Measurements from ENCODE around the gene COL10A1.

The COL10A1 gene

DNA sequence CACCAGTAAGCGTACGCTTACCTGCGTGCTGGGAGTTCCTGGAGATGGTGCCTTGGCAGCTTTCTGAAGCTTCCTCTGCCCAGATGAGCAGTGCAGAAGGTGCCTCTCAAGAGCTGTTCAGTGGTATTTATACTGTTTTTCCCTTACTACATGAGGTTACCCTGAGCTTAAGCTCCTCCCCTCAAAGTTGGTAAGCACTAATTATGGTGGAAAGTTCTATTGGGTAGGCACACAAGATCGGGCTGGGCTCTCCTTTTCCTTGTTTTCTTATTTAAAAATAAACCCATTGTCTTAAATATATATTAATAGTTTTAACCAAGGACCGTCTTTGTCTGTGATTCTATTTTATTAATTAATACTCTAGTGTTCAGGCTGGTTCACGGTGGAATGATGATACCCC, at the start of gene COL10A1:
TSS of gene COL10A1 (minus strand) at position 101 of the 400 bp plus-strand sequence. CDS start 640 bp downstream, outside the sequence.
- no peak for DNase-seq (ENCODE audit: low spot score)

DNA sequence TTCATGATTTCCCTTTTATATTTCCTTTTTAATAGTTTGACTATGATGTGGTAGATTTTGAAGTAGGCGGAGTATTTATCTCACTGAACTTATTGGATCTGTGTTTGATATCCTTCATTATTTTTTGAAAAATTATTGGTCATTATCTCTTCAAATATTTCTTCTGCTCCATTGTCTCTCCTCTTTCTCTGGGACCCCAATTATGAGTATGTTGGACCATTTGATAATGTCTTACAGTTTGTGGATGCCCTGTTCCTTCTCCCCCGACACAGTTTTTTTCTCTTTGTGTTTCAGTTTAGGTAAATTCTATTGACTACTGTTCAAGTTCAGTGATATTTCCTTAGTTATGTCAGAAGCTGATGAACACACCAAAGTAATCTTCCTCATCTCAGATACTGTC, 49.4 kb upstream of the COL10A1 start:
- no peak for DNase-seq (ENCODE audit: low spot score)

DNA sequence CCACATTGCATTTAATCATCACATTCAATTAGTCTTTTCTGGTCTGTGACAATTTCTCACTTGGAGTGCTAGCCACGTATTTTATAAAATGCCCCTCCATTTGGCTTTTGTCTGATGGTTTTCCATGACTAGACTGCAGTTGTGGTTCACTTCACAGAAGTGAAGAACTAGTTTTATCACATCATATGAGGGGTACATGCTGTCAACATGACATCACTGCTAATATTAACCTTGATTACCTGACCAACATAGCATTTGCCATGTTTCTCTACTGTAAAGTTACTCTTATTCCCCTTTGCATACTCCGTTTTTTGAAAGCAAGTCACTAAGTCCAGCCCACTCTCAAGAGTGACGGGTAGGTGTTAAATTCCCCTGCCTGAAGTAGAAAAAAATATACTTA, 48.0 kb upstream of the COL10A1 start:
- no peak for DNase-seq (ENCODE audit: low spot score)

DNA sequence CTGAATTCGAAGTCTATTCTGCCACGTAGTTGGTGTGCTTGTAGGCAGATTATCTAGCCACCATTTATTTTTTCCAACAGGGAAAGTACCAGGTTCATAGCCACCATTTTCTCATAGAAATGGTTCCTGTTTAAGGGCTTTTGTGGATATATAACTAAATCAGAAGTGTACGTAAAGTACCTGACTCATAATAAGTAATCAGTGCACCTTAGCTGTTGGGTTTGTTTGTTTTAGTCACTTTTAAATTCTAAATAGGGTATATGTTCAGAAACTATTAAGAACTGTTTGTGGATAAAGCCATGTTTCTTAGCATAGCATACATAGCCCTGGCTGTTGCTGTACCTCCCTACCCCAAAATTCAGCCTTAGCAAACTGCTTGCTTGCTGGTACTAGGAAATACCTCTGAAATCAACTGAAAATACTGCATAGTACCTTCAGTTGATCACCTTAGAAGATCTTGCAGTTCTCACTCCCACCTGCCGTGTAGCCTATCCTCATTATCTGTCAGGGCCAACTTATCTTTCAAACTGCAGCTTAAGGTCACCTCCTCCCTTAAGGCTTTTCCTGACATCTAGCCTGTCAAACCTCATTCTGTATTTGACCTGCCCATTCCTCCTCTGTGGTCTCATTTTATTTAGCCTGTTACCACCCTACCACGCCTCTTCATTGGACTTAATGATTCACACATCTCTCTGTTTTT, 44.6 kb upstream of the COL10A1 start:
- no peak for DNase-seq (ENCODE audit: low spot score)

DNA sequence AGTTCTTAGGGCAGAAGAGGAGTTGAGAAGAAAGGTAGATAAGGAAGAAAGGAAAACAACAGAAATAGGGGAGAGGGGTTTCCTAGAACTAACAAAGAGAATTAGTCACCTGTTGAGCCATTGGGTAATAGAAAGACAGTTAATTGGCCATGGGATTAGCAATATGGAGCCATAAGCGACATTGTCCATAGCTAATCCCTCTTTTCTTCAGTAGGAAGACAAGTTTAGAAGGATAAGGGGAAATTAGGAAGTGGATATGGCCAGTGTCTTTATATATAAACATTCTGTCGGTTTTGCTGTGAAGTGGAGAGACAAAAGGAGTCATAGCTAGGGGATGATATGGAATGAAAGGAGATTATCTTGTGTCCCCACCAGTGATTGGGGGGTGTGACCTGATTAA, 43.9 kb upstream of the COL10A1 start:
- no peak for DNase-seq (ENCODE audit: low spot score)

DNA sequence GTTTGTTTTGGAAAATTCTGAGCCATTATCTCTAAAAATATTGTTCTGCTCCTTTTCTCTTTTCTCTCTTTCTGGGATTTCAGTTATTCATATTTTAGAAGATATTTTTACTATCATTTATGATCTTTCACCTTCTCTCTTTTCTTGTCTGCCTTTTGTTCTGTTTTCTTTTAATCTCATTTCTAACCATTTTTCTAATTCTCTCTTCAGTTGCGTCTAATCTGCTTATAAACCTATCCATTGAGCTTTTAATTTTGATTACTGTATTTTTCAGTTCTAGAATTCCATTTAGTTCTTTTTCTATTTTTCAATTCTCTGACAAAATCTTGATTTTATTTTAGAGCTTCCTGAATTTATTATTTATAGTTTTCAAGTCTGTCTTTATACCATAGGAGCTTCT, 42.2 kb upstream of the COL10A1 start:
- no peak for DNase-seq (ENCODE audit: low spot score)

DNA sequence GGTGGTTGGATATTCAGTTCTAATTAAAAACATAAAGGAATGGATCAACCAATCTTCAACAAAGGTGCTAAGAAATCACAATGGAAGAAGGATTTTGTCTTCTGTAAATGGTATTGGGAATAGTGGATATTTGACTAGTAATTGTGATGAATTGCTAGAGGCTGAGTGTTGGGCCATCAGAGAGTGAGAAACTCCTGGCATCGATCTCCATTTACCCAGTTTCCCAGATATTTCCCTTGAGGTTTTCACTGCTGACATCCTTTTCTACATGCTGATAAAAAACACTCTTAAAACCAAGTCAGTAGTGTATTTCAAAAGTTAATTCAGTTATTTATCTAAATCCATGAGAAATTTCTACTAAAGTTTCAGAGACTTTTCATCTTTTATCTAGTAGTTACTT, 40.4 kb upstream of the COL10A1 start:
- DNase-seq (ENCODE audit: low spot score): no peak

DNA sequence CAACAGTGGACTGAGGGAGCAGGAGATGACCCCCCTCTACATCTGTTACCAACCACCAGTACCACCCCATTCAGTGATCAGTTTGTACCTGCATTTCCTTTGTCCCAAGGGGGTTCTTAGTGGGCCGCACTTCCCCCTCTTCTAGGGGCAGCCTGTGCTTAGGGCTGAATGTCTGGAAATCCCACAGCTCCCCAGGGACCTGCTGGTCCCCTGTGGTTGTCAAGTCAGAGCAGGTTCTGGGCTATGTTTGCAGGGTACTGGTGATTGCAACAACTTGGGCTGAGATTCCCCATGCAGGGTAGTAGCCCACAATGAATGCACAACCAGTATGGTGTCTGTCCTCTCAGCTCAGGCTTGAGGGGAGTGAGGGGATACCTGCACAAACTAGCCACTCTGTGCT, 39.7 kb upstream of the COL10A1 start:
- no peak for DNase-seq (ENCODE audit: low spot score)

DNA sequence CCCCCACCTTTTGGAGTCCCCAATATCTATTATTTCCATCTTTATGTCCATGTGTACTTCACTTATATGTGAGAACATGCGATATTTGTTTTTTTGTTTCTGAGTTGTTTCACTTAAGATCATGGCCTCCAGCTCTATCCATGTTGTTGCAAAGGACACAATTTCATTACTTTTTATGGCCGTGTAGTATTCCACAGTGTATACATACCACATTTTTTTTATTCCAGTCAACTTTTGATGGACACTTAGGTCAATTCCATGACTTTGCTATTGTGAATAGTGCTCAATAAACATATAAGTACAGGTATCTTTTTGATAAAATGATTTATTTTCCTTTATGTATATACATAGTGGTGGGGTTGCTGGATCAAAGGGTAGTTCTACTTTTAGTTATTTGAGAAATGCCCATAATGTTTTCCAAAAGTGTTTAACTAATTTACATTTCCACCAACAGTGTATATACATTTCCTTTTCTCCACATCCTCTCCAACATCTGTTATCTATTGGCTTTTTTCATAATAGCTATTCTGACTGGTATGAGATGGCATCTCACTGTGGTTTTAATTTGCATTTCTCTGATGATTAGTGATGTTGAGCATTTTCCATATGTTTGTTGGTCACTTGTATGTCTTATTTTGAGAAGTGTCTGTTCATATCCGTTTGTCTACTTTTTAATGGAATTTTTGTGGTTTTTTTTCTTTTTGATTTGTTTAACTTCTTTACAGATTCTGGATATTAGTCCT, 34.0 kb upstream of the COL10A1 start:
- no peak for DNase-seq (ENCODE audit: low spot score)

DNA sequence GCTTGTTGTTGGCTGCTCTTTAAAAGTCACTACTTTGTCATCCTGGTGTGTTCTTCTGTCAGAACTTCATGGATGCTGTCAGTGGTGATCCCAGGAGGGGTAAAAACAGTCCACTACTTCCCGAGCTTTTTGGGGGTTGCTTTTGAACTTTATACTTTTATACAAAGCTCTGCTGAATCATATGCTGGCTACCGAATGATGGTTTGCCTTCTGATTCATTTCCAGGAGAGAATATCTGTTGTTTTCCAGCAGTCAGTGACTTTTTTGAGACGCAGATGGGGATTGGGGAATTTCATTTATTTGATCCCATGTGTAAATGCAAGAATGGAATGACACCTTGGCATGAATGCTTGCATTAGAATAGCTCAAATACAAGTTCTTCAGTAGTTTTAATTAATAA, 32.7 kb upstream of the COL10A1 start:
- DNase-seq (ENCODE audit: low spot score): no peak

DNA sequence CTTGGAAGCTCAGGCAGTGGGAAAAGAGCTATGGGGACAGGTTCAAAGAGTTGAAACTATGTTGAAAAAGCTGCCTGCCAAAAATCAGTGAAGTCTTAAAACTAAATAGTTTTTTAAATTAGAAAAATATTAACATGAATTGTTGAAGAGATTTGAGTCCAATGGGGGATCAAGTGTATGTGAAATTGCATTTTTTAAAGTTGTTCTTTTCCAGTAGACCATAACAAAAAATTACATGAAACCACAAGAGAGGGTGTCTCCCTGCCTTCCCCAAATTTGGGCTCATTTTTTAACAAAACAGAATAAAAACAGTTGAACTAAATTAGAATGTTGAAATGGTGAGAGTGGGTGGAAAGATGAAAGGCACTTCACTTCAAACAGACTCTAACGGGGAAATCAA, 31.5 kb upstream of the COL10A1 start:
- no peak for DNase-seq (ENCODE audit: low spot score)

DNA sequence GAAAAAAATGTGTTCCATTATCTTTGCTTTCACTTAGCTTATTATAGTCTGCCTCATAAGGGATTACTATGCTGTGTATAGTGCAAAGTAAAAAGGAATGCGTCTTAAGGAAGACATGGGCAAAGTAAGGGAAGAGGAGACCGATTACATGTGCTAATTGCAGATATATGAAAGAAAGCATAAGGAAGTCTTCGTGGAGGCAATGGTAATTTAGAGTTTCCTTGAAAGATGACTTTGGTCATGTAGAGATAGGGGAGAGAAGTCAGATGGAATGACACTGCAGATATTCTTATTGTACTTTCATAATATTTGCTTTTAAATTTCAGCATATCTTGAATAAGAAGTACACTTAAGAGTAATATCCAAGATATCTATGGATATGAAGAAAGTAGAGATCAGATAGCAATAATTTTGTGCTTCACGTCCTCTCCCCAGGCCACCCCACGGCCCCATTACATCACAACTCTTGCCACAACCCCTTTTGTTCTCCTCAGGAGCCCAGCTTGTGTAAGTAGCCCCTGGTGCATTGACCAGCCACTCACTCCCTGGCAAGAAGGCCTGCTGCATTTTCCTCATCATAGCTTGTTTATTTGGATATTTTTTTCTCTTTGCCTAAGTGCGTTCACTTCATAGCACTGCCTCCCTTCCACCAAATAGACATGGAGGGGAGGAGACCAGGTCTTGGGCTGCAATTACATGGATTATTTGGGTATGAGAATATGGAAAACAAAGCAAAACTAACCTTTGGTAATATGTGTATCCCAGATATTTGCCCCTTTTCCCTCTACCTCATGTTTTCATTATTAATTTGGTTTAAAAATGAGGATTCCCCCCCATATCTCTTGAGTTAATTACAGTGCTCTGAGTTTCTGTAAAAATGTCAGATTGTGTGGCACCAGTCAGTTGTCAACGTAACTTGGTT, 30.7 kb upstream of the COL10A1 start:
- DNase-seq (ENCODE audit: low spot score): no peak

DNA sequence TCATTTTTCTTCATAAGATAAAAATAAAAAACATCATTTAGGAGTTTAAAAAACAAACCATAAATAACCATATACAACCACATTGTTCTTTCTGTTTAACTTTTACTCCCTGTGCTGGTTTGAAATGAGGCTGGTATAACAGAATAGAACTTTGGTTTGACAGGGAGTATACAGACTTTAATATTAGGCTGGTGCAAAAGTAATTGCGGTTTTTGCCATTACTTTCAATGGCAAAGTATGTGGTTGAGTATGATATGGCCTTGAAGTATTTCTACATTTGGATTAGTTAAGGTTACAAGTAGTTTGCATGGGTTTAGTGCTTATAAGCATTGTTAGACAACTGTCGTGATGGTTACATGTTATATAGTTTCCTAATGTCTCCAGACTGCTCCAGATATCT, 29.0 kb upstream of the COL10A1 start:
- DNase-seq (ENCODE audit: low spot score): no peak

DNA sequence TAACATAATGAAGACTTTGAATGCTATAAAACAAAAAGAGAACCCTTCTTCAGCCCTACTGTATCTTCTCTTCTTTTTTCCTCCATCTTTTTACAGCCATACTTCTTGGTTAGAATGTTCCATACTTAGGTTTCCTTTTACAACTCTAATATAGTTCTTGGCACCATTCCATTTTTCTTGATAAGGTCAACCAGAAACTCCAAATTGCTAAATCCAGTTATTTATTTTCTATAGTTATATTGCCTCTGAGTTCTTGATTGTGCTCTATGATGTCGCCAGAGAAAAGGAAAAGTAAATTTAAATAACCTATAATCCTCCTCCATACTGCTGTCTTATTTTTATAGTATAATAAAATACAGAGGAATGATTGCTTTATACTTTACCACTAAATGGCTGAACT, 26.7 kb upstream of the COL10A1 start:
- DNase-seq (ENCODE audit: low spot score): no peak

DNA sequence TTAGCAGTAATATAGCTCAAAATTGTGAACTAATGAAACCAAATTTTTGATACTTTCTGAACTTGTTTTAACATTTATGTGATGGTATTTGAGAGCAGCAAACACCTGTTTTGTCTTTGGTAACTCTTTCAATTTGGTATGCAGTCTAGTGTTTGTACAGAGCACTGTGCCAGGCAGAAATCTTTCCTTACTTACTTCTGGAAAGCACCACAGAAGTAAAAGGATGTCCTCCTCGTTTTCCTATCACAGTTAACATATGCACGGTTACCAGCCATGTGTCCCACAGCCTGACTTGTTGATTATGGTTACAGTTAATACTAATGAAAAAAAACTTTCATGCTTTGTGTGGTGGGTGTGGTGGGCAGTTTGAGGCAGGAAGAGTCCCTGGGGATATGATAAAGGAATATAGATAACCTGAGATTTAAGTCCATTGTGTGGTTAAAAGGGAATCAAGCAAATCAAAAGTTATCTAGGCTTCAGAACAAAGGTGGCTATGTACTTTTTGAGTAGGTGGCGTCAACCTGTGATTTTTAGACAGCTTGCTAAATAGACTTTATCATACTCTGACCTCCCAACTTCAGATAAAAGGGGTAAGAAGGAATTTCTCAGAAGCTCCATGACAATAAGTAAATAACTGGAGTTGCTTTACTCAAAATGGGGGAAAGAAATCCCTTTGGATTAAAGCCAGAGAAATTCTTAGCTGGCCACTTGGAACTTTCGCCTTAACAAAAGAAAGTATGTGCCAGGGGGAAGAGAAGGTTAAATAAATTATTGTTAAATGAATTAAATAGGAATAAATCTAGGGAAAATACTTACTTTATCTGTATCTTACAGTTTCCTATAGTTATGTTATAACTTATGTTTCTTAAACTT, 20.1 kb upstream of the COL10A1 start:
- no peak for DNase-seq (ENCODE audit: low spot score)

DNA sequence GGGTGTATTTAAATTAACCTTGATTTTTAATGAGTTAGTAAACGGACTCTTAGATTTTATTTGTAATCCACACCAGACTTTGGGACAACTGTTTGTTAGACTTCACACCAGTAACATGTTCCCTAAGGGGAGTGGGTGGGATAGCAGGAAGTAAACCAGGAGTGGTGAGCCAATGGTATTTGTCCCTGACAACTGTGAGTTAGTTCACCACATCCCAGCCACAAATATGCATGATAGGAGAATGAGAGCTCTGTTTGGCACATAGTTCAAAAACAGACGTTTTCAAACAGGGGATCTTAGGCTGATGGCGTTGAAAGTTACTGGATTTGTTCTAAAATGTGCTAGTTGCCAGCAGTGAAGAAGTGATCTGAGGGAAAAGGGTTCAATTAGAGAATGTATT, 18.7 kb upstream of the COL10A1 start:
- no peak for DNase-seq (ENCODE audit: low spot score)

DNA sequence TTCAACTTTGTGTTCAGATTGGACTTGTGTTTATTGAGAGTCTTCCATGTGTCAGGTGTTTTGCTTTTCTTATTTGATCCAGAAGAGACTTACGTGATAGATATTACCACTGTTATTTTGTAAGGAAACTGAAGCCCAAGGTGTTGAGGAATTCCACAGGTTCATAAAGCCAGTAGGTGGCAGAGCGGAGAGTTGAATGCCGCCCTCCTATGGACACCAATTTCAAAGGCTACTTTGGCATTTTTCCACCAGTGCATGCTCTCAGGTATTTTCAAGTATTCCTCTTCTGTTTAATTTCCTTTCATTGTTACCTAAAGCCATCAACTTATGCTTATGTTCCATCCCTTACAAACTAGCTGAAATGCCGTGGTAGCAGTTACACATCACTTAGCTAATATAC, 14.0 kb upstream of the COL10A1 start:
- no peak for DNase-seq (ENCODE audit: low spot score)

DNA sequence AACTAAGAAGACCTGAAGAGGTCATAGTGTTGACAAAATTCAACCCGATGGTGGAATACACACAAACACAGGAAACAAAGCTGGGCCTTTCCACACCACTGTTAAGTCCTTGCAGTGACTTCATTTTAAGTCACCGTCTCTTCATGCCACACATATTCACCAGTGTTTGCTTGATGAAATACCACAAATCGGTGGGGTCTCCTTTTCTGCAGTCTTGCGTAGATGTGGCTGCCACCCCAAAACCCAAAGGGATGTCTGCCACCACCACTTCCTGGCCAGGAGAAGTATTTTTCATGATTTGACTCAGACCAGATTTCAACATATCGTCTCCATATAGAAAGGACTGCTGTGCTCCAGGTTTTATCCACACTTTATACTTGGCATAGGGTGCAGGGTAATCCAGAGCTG, 11.0 kb upstream of the COL10A1 start:
- no peak for DNase-seq (ENCODE audit: low spot score)

DNA sequence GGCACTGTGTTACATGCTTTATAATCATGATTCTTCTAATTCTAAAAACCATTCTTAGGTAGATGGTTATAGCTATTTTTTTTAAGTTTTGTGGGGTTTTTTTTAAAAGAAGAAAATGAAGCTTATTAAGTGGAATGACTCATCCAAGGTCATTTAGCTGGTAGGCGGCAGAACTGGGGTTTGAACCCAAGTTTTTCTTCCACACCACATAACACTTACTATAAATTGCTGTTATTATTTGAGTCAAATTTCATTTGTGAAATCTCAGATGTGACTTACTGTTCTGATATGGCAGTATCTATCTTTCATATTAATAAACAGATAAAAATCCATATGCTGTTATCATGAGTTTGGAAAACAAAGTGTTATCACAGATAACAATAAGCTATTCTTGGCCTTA, 10.4 kb upstream of the COL10A1 start:
- DNase-seq (ENCODE audit: low spot score): no peak

DNA sequence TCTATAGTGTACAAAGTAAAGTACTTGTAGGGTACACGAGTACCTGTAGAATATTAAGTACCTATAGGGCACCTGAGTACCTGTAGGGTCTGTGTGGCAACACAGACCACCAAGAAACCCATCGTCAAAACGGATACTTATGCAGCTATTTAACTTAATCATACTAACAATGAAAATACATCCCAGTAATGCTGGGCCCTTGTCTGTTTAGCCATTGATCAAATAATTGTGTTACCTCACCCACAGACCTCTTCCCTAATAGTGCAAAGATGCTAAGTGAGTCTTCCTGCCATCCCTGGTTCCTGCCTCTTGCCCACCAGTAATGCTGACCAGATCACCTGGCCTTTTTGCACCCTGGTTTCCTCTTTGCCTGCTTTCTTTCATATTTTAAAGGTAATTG, 7.5 kb upstream of the COL10A1 start:
- no peak for DNase-seq (ENCODE audit: low spot score)

DNA sequence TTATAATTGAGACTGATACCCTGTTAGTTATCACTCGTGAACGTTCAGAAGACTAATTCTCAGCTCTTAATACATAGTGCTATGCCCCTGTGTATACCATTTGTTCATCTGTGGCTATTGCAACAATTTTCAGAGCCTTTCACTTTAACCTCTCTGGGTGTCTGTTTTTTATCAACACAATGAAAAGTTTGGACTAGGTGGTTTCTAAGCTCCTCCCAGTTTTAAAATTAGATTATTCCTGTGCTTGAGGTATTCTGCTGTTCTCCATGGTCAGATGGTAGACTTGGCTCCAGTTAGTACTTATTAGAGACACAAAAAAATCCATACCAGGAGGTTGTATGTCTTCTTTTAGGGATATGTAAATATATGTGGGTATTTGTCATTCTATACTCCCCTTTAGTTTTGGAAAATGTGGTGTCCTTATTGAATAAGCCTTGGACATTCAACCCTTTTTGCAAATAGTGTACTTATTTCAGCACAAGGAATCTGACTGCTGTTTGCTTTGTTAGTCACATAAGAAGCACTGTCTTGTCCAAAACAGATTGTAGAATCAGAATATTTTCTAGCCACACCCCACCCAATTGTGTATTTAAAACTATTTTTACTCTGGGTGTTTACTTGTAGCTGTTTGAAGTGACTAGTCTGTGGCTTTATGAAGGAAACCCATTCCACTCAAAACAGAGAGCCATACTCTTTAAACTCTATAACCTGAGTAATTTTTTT, 2.0 kb upstream of the COL10A1 start:
- DNase-seq (ENCODE audit: low spot score): no peak

All from ecto neural progenitor cell (in vitro differentiated cells).